Measurements from ENCODE around the gene FBXO44.

DNA sequence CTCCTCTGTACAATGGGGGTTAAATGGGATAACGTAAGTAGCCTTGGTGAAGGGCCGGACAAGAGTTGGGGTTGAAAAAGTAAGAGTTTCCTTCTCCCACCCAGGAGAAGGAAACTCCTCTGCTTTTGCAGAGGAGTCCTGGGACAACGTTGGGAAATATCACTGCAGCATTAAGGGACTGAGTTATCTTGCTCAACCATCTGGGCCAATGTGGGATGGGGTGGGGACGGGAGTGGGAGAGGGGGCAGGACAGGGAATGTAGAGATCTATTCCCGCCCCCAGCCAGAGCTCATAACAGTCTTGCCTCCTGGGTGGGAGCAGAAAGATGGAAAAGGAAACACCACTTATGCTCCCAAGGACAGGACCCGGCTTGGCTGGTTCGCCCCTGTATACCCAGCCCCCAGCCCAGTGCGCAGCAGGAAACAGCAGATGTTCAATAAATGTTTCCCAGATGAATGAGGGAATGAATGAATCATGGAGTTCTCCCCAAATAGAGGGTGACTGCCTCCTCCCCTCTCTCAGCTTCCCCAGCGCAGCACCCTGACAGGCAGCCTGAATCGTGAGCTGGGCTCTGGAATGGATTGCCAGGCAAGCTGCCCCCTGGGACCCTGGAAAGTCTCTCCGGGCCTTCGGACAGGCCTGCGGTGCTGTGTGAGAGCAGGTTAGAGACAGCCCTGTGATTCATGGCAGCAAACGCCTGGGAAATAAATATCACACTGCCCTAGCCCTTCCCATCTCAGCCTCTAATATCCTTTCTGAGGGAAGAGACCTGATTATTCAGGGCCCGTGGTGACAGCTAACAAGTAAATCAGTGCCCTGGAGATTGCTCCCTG is 25.3 kb upstream of the FBXO44 start:
- TF ChIP-seq, protein P1, sequence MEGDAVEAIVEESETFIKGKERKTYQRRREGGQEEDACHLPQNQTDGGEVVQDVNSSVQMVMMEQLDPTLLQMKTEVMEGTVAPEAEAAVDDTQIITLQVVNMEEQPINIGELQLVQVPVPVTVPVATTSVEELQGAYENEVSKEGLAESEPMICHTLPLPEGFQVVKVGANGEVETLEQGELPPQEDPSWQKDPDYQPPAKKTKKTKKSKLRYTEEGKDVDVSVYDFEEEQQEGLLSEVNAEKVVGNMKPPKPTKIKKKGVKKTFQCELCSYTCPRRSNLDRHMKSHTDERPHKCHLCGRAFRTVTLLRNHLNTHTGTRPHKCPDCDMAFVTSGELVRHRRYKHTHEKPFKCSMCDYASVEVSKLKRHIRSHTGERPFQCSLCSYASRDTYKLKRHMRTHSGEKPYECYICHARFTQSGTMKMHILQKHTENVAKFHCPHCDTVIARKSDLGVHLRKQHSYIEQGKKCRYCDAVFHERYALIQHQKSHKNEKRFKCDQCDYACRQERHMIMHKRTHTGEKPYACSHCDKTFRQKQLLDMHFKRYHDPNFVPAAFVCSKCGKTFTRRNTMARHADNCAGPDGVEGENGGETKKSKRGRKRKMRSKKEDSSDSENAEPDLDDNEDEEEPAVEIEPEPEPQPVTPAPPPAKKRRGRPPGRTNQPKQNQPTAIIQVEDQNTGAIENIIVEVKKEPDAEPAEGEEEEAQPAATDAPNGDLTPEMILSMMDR (IDR thresholded peaks at IDR 0.05): no peak
- no peak for TF ChIP-seq POLR2A (IDR thresholded peaks at IDR 0.05)

Measured in adrenal gland (tissue), 5 donors.